WI38 (cell line): Measurements from ENCODE around the gene PROC.

Experiments
- H3K4me3 ChIP-seq: 2 replicates; pipeline ENCODE4 v1.5.1; 2011; ENCODE audit warnings: low read depth, mild to moderate bottlenecking, control low read depth, low read length
- CTCF ChIP-seq: IDR thresholded peaks from 2 replicates; pipeline ENCODE4 v1.5.1; 2012; ENCODE audit warnings: low read depth, mild to moderate bottlenecking, control low read depth, low read length

Gene PROC

GRCh38 chr2:127410871-127411652 is 7.2 kb upstream of the PROC start:
- H3K4me3 ChIP-seq = no peak overlapping the region
- no peak for TF ChIP-seq CTCF

- no peak for TF ChIP-seq CTCF
- H3K4me3 ChIP-seq = no peak overlapping the region
Measured at GRCh38 chr2:127411653-127412369, 6.4 kb upstream of the PROC start.

- H3K4me3 ChIP-seq = no peak overlapping the region
- TF ChIP-seq CTCF = no peak
Measured at GRCh38 chr2:127413200-127413599, 5.0 kb upstream of the PROC start.

- TF ChIP-seq CTCF = no peak
- H3K4me3 ChIP-seq = no peak overlapping the region
Measured at GRCh38 chr2:127413782-127414637, 4.2 kb upstream of the PROC start.

- H3K4me3 ChIP-seq = no peak overlapping the region
- TF ChIP-seq CTCF = no peak
Measured at GRCh38 chr2:127414638-127415592, 3.3 kb upstream of the PROC start.

GRCh38 chr2:127415593-127416505 is 2.4 kb upstream of the PROC start:
- no peak for TF ChIP-seq CTCF
- H3K4me3 ChIP-seq = no peak overlapping the region
